ENCODE measurements around the gene ZNF764.
"Not testable (repeated sequence)": the region's sequence is repeated elsewhere in the genome, so short reads cannot be mapped to it uniquely, and the experiment has no call there.

The ZNF764 gene

GRCh38 chr16:30526137-30526822 lies 31.9 kb downstream of the ZNF764 start, which contains the start of gene ZNF768:
Gene ZNF768, minus strand, starts transcription at chr16:30526566. Its CDS starts 153 bp downstream, at chr16:30526413.
- peak; percentile 62 for DNase-seq

- no peak for DNase-seq
Measured at GRCh38 chr16:30525844-30526136, 32.4 kb downstream of the ZNF764 start.

GRCh38 chr16:30524575-30525568 lies 33.3 kb downstream of the ZNF764 start:
- DNase-seq: no peak

GRCh38 chr16:30523768-30524574 lies 34.2 kb downstream of the ZNF764 start:
- no peak for DNase-seq

GRCh38 chr16:30522702-30523463 lies 35.3 kb downstream of the ZNF764 start:
- not testable (repeated sequence) for DNase-seq

GRCh38 chr16:30521873-30522641 lies 36.1 kb downstream of the ZNF764 start:
- no peak for DNase-seq

GRCh38 chr16:30521476-30521872 lies 36.7 kb downstream of the ZNF764 start:
- no peak for DNase-seq

- DNase-seq: no peak
Measured at GRCh38 chr16:30519120-30520049, 38.8 kb downstream of the ZNF764 start.

- no peak for DNase-seq
Measured at GRCh38 chr16:30518552-30518951, 39.6 kb downstream of the ZNF764 start.

- DNase-seq: no peak
Measured at GRCh38 chr16:30515275-30515674, 42.9 kb downstream of the ZNF764 start.

GRCh38 chr16:30511509-30511908 lies 46.7 kb downstream of the ZNF764 start:
- DNase-seq: no peak

- no peak for DNase-seq
Measured at GRCh38 chr16:30510376-30510938, 47.7 kb downstream of the ZNF764 start.

GRCh38 chr16:30509081-30509765 lies 49.0 kb downstream of the ZNF764 start:
- no peak for DNase-seq

Data from left hindlimb (tissue), 1 donor.